ENCODE measurements around the gene CELA2B. TPM values are rescaled to one million over a fixed set of nuclear protein-coding genes. Genes with fewer than 3 reads are reported as not detected.
"Not testable (repeated sequence)": the region's sequence is repeated elsewhere in the genome, so short reads cannot be mapped to it uniquely, and the experiment has no call there.

CELA2B gene
- total RNA-seq, 1 experiment from 2014 or later = not detected

- CTCF ChIA-PET = interaction anchor here (0.6 kb wide), 1 partner anchor 132 kb away, joined by 4 read pairs; no protein-coding TSS in a partner anchor
- DNase-seq = no peak
- Mint-ChIP-seq H3K27me3 (ENCODE audit: unreplicated experiment) (no peaks in the 10 kb centered on the region), H3K27ac (ENCODE audit: unreplicated experiment) (no peak overlapping the region), H3K4me1 (ENCODE audit: low read depth, unreplicated experiment) (no peaks in the 10 kb centered on the region), H3K9me3 (ENCODE audit: low read depth, unreplicated experiment) (no peaks in the 10 kb centered on the region), H3K4me3 (ENCODE audit: low read depth, unreplicated experiment) (no peak overlapping the region), H3K36me3 (ENCODE audit: insufficient read depth, unreplicated experiment) (no peaks in the 10 kb centered on the region)
- no TSS peak for BruUV-seq (replicated peaks)
- intact Hi-C loops (cut with micrococcal nuclease; ENCODE audit: unreplicated experiment) = loop anchor here (2.0 kb wide), 1 partner anchor 19 kb away; no protein-coding TSS in a partner anchor
- TF ChIP-seq CTCF (IDR thresholded peaks at IDR 0.05; ENCODE audit: unreplicated experiment) = no peak
Measured at GRCh38 chr1:15455522-15455921, 20.4 kb upstream of the CELA2B start.

GRCh38 chr1:15456313-15456954 is 19.5 kb upstream of the CELA2B start, which contains the start of gene CELA2A:
CELA2A (plus strand) TSS chr1:15456732; CDS start chr1:15456754, 22 bp downstream.
- BruUV-seq (replicated peaks) = no TSS peak
- DNase-seq = no peak
- Mint-ChIP-seq H3K4me1 (ENCODE audit: low read depth, unreplicated experiment) (no peaks in the 10 kb centered on the region), H3K9me3 (ENCODE audit: low read depth, unreplicated experiment) (no peaks in the 10 kb centered on the region), H3K4me3 (ENCODE audit: low read depth, unreplicated experiment) (no peak within 1 kb of the TSS), H3K27me3 (ENCODE audit: unreplicated experiment) (no peaks in the 10 kb centered on the region), H3K27ac (ENCODE audit: unreplicated experiment) (no peak within 1 kb of the TSS), H3K36me3 (ENCODE audit: insufficient read depth, unreplicated experiment) (no peaks in the 10 kb centered on the region)
- CTCF ChIA-PET = no interaction called here
- no peak for TF ChIP-seq CTCF (IDR thresholded peaks at IDR 0.05; ENCODE audit: unreplicated experiment)
- intact Hi-C loops (cut with micrococcal nuclease; ENCODE audit: unreplicated experiment) = no loop called here

- no peak overlapping the region for H3K27ac Mint-ChIP-seq (ENCODE audit: unreplicated experiment)
- CTCF ChIA-PET = no interaction called here
- H3K36me3 Mint-ChIP-seq (ENCODE audit: insufficient read depth, unreplicated experiment) = no peaks in the 10 kb centered on the region
- TF ChIP-seq CTCF (IDR thresholded peaks at IDR 0.05; ENCODE audit: unreplicated experiment) = no peak
- intact Hi-C loops (cut with micrococcal nuclease; ENCODE audit: unreplicated experiment) = no loop called here
- no peak for DNase-seq
- H3K27me3 Mint-ChIP-seq (ENCODE audit: unreplicated experiment) = no peaks in the 10 kb centered on the region
- H3K4me3 Mint-ChIP-seq (ENCODE audit: low read depth, unreplicated experiment) = no peak overlapping the region
- no peaks in the 10 kb centered on the region for H3K4me1 Mint-ChIP-seq (ENCODE audit: low read depth, unreplicated experiment)
- H3K9me3 Mint-ChIP-seq (ENCODE audit: low read depth, unreplicated experiment) = no peaks in the 10 kb centered on the region
- BruUV-seq (replicated peaks) = no TSS peak
Measured at GRCh38 chr1:15457585-15457984, 18.3 kb upstream of the CELA2B start.

- intact Hi-C loops (cut with micrococcal nuclease; ENCODE audit: unreplicated experiment); H3K9me3 Mint-ChIP-seq (ENCODE audit: low read depth, unreplicated experiment); H3K27me3 Mint-ChIP-seq (ENCODE audit: unreplicated experiment); CTCF ChIA-PET; H3K4me3 Mint-ChIP-seq (ENCODE audit: low read depth, unreplicated experiment); H3K36me3 Mint-ChIP-seq (ENCODE audit: insufficient read depth, unreplicated experiment); H3K27ac Mint-ChIP-seq (ENCODE audit: unreplicated experiment); DNase-seq; BruUV-seq (replicated peaks); H3K4me1 Mint-ChIP-seq (ENCODE audit: low read depth, unreplicated experiment): not testable (repeated sequence)
Measured at GRCh38 chr1:15458388-15458787, 17.5 kb upstream of the CELA2B start.

Data from Calu3 (cell line).